Measurements from ENCODE around the gene PTAFR.
"Not testable (repeated sequence)": the region's sequence is repeated elsewhere in the genome, so short reads cannot be mapped to it uniquely, and the experiment has no call there.

The PTAFR gene

GRCh38 chr1:28143496-28144202 lies 32.8 kb downstream of the PTAFR start:
- peak in 1 of 2 donors; percentile 14 for DNase-seq

GRCh38 chr1:28141685-28142084 lies 34.8 kb downstream of the PTAFR start:
- DNase-seq: no peak

GRCh38 chr1:28139866-28140265 lies 36.6 kb downstream of the PTAFR start:
- not testable (repeated sequence) for DNase-seq

GRCh38 chr1:28139025-28139712 lies 37.3 kb downstream of the PTAFR start:
- peak; percentile 17 to 75 for DNase-seq

- peak in 1 of 2 donors; percentile 24 for DNase-seq
Measured at GRCh38 chr1:28136922-28137613, 39.4 kb downstream of the PTAFR start.

- no peak for DNase-seq
Measured at GRCh38 chr1:28136169-28136921, 40.1 kb downstream of the PTAFR start.

- no peak for DNase-seq
Measured at GRCh38 chr1:28135371-28136168, 40.9 kb downstream of the PTAFR start.

GRCh38 chr1:28134651-28135207 lies 41.8 kb downstream of the PTAFR start:
- DNase-seq: no peak

GRCh38 chr1:28132171-28133167 lies 44.0 kb downstream of the PTAFR start:
- no peak for DNase-seq

- no peak for DNase-seq
Measured at GRCh38 chr1:28130901-28131300, 45.6 kb downstream of the PTAFR start.

- no peak for DNase-seq
Measured at GRCh38 chr1:28129150-28129549, 47.3 kb downstream of the PTAFR start.

- no peak for DNase-seq
Measured at GRCh38 chr1:28127617-28128257, 48.8 kb downstream of the PTAFR start.

- DNase-seq: no peak
Measured at GRCh38 chr1:28126783-28127490, 49.6 kb downstream of the PTAFR start.

- no peak for DNase-seq
Measured at GRCh38 chr1:28126212-28126611, 50.3 kb downstream of the PTAFR start.

- peak in 1 of 2 donors; percentile 27 for DNase-seq
Measured at GRCh38 chr1:28123461-28123961, 53.0 kb downstream of the PTAFR start.

GRCh38 chr1:28122183-28122582 lies 54.3 kb downstream of the PTAFR start:
- DNase-seq: no peak

GRCh38 chr1:28119556-28119955 lies 56.9 kb downstream of the PTAFR start:
- no peak for DNase-seq

GRCh38 chr1:28118640-28119307 lies 57.7 kb downstream of the PTAFR start:
- DNase-seq: no peak

GRCh38 chr1:28115267-28115666 lies 61.2 kb downstream of the PTAFR start:
- DNase-seq: peak; percentile 55 to 76
